Measurements from ENCODE around the gene AHNAK2. TPM values are rescaled to one million over a fixed set of nuclear protein-coding genes. Genes with fewer than 3 reads are reported as not detected.

The AHNAK2 gene
- total RNA-seq, 6 experiments from 2014 or later = 50.2 to 76.2 (median 73.7) TPM

- no peak overlapping the region for H3K27ac Mint-ChIP-seq
- H3K4me3 Mint-ChIP-seq = no peak overlapping the region
- no peaks in the 10 kb centered on the region for H3K9me3 Mint-ChIP-seq
- no peaks in the 10 kb centered on the region; the same call in 1 of the 2 replicates for H3K36me3 Mint-ChIP-seq (ENCODE audit: low read depth)
- TF ChIP-seq CTCF (IDR thresholded peaks at IDR 0.05) = no peak
- no peaks in the 10 kb centered on the region; the same call in 1 of the 2 replicates for H3K27me3 Mint-ChIP-seq (ENCODE audit: insufficient read depth)
- DNase-seq = no peak
- peaks cover 29% of the 10 kb centered on the region for H3K4me1 Mint-ChIP-seq (ENCODE audit: low read depth)
Observed at GRCh38 chr14:104965561-104966231, 12.5 kb downstream of the AHNAK2 start.

GRCh38 chr14:104964546-104964945, 13.6 kb downstream of the AHNAK2 start:
- no peaks in the 10 kb centered on the region for H3K9me3 Mint-ChIP-seq
- H3K36me3 Mint-ChIP-seq (ENCODE audit: low read depth) = no peaks in the 10 kb centered on the region; the same call in 1 of the 2 replicates
- TF ChIP-seq CTCF (IDR thresholded peaks at IDR 0.05) = no peak
- no peaks in the 10 kb centered on the region; the same call in 1 of the 2 replicates for H3K27me3 Mint-ChIP-seq (ENCODE audit: insufficient read depth)
- no peak overlapping the region for H3K4me3 Mint-ChIP-seq
- H3K4me1 Mint-ChIP-seq (ENCODE audit: low read depth) = peaks cover 28% of the 10 kb centered on the region
- no peak for DNase-seq
- no peak overlapping the region for H3K27ac Mint-ChIP-seq

GRCh38 chr14:104957146-104958113, 20.7 kb downstream of the AHNAK2 start:
- Mint-ChIP-seq H3K9me3 (no peaks in the 10 kb centered on the region), H3K27me3 (ENCODE audit: insufficient read depth) (peaks cover 6% of the 10 kb centered on the region), H3K4me1 (ENCODE audit: low read depth) (peaks cover 8% of the 10 kb centered on the region; the same call in 1 of the 2 replicates), H3K36me3 (ENCODE audit: low read depth) (peaks cover 13% of the 10 kb centered on the region), H3K4me3 (no peak overlapping the region), H3K27ac (no peak overlapping the region)
- DNase-seq = no peak
- no peak for TF ChIP-seq CTCF (IDR thresholded peaks at IDR 0.05)

- TF ChIP-seq CTCF (IDR thresholded peaks at IDR 0.05) = no peak
- Mint-ChIP-seq H3K9me3 (no peaks in the 10 kb centered on the region), H3K4me1 (ENCODE audit: low read depth) (peaks cover 8% of the 10 kb centered on the region; the same call in 1 of the 2 replicates), H3K4me3 (no peak overlapping the region), H3K36me3 (ENCODE audit: low read depth) (peaks cover 13% of the 10 kb centered on the region), H3K27me3 (ENCODE audit: insufficient read depth) (peaks cover 6% of the 10 kb centered on the region), H3K27ac (no peak overlapping the region)
- DNase-seq = no peak
Observed at GRCh38 chr14:104956290-104956890, 21.8 kb downstream of the AHNAK2 start.

- Mint-ChIP-seq H3K27ac (no peak overlapping the region), H3K4me3 (no peak overlapping the region), H3K4me1 (ENCODE audit: low read depth) (peaks cover 8% of the 10 kb centered on the region; the same call in 1 of the 2 replicates), H3K9me3 (no peaks in the 10 kb centered on the region), H3K36me3 (ENCODE audit: low read depth) (peaks cover 13% of the 10 kb centered on the region), H3K27me3 (ENCODE audit: insufficient read depth) (peaks cover 6% of the 10 kb centered on the region)
- DNase-seq = no peak
- no peak for TF ChIP-seq CTCF (IDR thresholded peaks at IDR 0.05)
Observed at GRCh38 chr14:104955396-104955770, 22.8 kb downstream of the AHNAK2 start.

All from HFFc6 (cell line).